ENCODE measurements around the gene PARP12. TPM values are rescaled to one million over a fixed set of nuclear protein-coding genes. Genes with fewer than 3 reads are reported as not detected.

PARP12 gene
- total and polyA plus RNA-seq, 2 of the 13 experiments (the other 11 are each of a cell fraction or from before 2014, with no cell fraction given) = 15.5 to 35.2 TPM

DNA sequence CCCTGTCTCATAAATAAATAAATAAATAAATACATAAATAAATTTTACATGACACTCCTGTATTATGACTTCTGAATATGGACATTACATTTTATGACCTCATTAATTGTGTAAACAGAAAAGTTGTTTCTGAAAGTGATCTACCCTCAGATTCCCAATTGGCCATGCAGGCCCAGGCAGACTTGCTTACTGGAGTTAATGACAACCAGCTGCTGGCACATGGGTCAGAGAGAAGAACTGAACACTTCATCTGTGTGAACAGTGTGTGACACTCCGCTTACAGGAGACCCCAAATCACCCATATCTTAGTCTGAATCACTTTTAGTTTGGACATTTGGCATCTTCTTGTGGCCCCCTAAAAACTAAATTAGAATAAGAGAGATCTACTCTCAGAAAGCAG lies 31.4 kb downstream of the PARP12 start:
- no peak overlapping the region for H3K4me2 ChIP-seq (ENCODE audit: low read depth, low read length)
- peak; percentile 28; the same call in 1 of the 2 replicates for TF ChIP-seq ATF7 (IDR thresholded peaks at IDR 0.05)
- TF ChIP-seq ATF7 (CRISPR knock-in tag; IDR thresholded peaks at IDR 0.05) = no peak
- no peak for TF ChIP-seq MAFF (IDR thresholded peaks at IDR 0.05; ENCODE audit: low read depth, low read length)
- ChIA-PET POLR2A (no interaction called here), CTCF (ENCODE audit: low intra/inter-chr PET ratio, low total read pairs) (no interaction called here)
- in situ Hi-C loops (cut with HindIII; ENCODE audit: extremely low pct_ligation_motif_present, low pct_unique_long_range_greater_than_20kb) (no loop called here), intact Hi-C loops (cut with micrococcal nuclease; ENCODE audit: unreplicated experiment) (no loop called here)
- H2AFZ ChIP-seq (ENCODE audit: low read length) = no peak overlapping the region
- no peaks in the 10 kb centered on the region for H3K79me2 ChIP-seq (ENCODE audit: insufficient read depth, low read length)
- WGBS (ENCODE audit: low lambda C conversion rate) = 100% methylated on average over 1 of the region's 1 CpG
- DNase-seq (ENCODE audit: low spot score) (no peak), FAIRE-seq (no peak), ATAC-seq (no peak)
- H3K9me3 ChIP-seq (ENCODE audit: low read length) = no peaks in the 10 kb centered on the region
- BruUV-seq (replicated peaks) = no TSS peak
- no peaks in the 10 kb centered on the region for H3K4me1 ChIP-seq (ENCODE audit: insufficient read depth, low read length)
- no peak overlapping the region for H3K27ac ChIP-seq (ENCODE audit: extremely low read length, insufficient read depth, low read length)
- H4K20me1 ChIP-seq (ENCODE audit: insufficient read depth, low read length) = no peaks in the 10 kb centered on the region
- no peak overlapping the region for H3K9ac ChIP-seq (ENCODE audit: insufficient read depth, low read depth, low read length)
- H3K4me3 ChIP-seq (replicated peaks in 1 of 3; ENCODE audit: insufficient read depth in 1 of 3, low read depth in 2 of 3, low read length in 3 of 3) = no peak overlapping the region
- H3K27me3 ChIP-seq (ENCODE audit: control insufficient read depth in 1 of 2, insufficient read depth in 2 of 2, low read length in 2 of 2) = no peaks in the 10 kb centered on the region
- peaks cover 4 to 10% of the 10 kb centered on the region in 2 experiments; a peak in 3 of 5 replicates for H3K36me3 ChIP-seq (replicated peaks in 1 of 2; ENCODE audit: control insufficient read depth in 1 of 2, insufficient read depth in 2 of 2, low read length in 2 of 2)

DNA sequence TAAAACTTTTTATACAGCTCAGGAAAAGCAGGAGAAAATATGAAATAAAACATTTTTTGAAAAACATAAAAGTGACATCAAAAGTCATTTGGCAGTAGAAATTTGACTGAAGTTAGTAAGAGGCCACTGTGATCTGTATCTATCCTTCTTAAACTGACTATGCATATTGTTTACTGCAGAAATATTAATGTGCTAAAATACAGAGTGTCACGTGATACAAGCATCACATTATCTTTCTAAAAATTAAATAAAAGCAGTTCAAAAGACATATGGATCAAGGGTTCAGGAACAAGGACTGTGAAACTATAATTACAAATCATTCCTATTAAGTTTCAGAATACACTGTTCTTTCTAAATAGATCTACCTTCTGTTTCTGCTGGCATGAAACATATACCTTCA lies 33.7 kb downstream of the PARP12 start:
- FAIRE-seq (no peak), DNase-seq (ENCODE audit: low spot score) (no peak), ATAC-seq (no peak)
- CTCF ChIA-PET (ENCODE audit: low intra/inter-chr PET ratio, low total read pairs) = no interaction called here
- Histone ChIP-seq H3K9ac (ENCODE audit: insufficient read depth, low read depth, low read length) (no peak overlapping the region), H3K27ac (ENCODE audit: extremely low read length, insufficient read depth, low read length) (no peak overlapping the region), H3K79me2 (ENCODE audit: insufficient read depth, low read length) (no peaks in the 10 kb centered on the region), H4K20me1 (ENCODE audit: insufficient read depth, low read length) (no peaks in the 10 kb centered on the region), H3K27me3 (ENCODE audit: control insufficient read depth in 1 of 2, insufficient read depth in 2 of 2, low read length in 2 of 2) (no peaks in the 10 kb centered on the region), H3K4me2 (ENCODE audit: low read depth, low read length) (no peak overlapping the region), H3K4me1 (ENCODE audit: insufficient read depth, low read length) (no peaks in the 10 kb centered on the region), H3K9me3 (ENCODE audit: low read length) (no peaks in the 10 kb centered on the region), H3K36me3 (replicated peaks in 1 of 2; ENCODE audit: control insufficient read depth in 1 of 2, insufficient read depth in 2 of 2, low read length in 2 of 2) (peaks cover 4 to 11% of the 10 kb centered on the region in 2 experiments; a peak in 3 of 5 replicates), H3K4me3 (replicated peaks in 1 of 3; ENCODE audit: insufficient read depth in 1 of 3, low read depth in 2 of 3, low read length in 3 of 3) (no peak overlapping the region), H2AFZ (ENCODE audit: low read length) (no peak overlapping the region)
- in situ Hi-C loops (cut with HindIII; ENCODE audit: extremely low pct_ligation_motif_present, low pct_unique_long_range_greater_than_20kb) (no loop called here), intact Hi-C loops (cut with micrococcal nuclease; ENCODE audit: unreplicated experiment) (no loop called here)
- no TSS peak for BruUV-seq (replicated peaks)
- POLR2A ChIA-PET = no interaction called here
- WGBS (ENCODE audit: low lambda C conversion rate) = 91% methylated on average over 1 of the region's 1 CpG
- TF ChIP-seq MTA1 (CRISPR knock-in tag; IDR thresholded peaks at IDR 0.05; ENCODE audit: borderline replicate concordance) (no peak), BRCA1 (CRISPR knock-in tag; IDR thresholded peaks at IDR 0.05) (no peak), ZNF546 (CRISPR knock-in tag; conservative IDR thresholded peaks at IDR 0.05) (no peak), ZNF205 (CRISPR knock-in tag; IDR thresholded peaks at IDR 0.05) (no peak), ZNF562 (CRISPR knock-in tag; IDR thresholded peaks at IDR 0.05; ENCODE audit: borderline replicate concordance) (no peak), YY1 (IDR thresholded peaks at IDR 0.05; ENCODE audit: insufficient read depth, insufficient replicate concordance, low read depth, low read length) (no peak), NFE2 (CRISPR knock-in tag; IDR thresholded peaks at IDR 0.05) (no peak), ZNF577 (CRISPR knock-in tag; IDR thresholded peaks at IDR 0.05; ENCODE audit: borderline replicate concordance, low read depth) (no peak), ZSCAN25 (CRISPR knock-in tag; IDR thresholded peaks at IDR 0.05) (no peak), ZNF749 (CRISPR knock-in tag; IDR thresholded peaks at IDR 0.05; ENCODE audit: borderline replicate concordance) (no peak), ZNF720 (CRISPR knock-in tag; IDR thresholded peaks at IDR 0.05) (no peak), SNAI1 (CRISPR knock-in tag; IDR thresholded peaks at IDR 0.05; ENCODE audit: borderline replicate concordance) (no peak), FOXA1 (IDR thresholded peaks at IDR 0.05) (no peak), FOXA1 (CRISPR knock-in tag; IDR thresholded peaks at IDR 0.05) (no peak), BRD4 (CRISPR knock-in tag; IDR thresholded peaks at IDR 0.05) (no peak)
- TF ChIP-seq, protein P1, sequence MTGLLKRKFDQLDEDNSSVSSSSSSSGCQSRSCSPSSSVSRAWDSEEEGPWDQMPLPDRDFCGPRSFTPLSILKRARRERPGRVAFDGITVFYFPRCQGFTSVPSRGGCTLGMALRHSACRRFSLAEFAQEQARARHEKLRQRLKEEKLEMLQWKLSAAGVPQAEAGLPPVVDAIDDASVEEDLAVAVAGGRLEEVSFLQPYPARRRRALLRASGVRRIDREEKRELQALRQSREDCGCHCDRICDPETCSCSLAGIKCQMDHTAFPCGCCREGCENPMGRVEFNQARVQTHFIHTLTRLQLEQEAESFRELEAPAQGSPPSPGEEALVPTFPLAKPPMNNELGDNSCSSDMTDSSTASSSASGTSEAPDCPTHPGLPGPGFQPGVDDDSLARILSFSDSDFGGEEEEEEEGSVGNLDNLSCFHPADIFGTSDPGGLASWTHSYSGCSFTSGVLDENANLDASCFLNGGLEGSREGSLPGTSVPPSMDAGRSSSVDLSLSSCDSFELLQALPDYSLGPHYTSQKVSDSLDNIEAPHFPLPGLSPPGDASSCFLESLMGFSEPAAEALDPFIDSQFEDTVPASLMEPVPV (CRISPR knock-in tag; IDR thresholded peaks at IDR 0.05) = no peak
- TF ChIP-seq, protein P2, sequence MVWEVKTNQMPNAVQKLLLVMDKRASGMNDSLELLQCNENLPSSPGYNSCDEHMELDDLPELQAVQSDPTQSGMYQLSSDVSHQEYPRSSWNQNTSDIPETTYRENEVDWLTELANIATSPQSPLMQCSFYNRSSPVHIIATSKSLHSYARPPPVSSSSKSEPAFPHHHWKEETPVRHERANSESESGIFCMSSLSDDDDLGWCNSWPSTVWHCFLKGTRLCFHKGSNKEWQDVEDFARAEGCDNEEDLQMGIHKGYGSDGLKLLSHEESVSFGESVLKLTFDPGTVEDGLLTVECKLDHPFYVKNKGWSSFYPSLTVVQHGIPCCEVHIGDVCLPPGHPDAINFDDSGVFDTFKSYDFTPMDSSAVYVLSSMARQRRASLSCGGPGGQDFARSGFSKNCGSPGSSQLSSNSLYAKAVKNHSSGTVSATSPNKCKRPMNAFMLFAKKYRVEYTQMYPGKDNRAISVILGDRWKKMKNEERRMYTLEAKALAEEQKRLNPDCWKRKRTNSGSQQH (CRISPR knock-in tag; IDR thresholded peaks at IDR 0.05; ENCODE audit: low read depth) = no peak
